Activated CD4-positive, alpha-beta T cell treated with anti-CD3 and anti-CD28 coated beads, Interleukin-2, amount 50 U/mL, for 4 hours (primary cell): Measurements from ENCODE around the gene SPIRE2.
"Not testable (repeated sequence)": the region's sequence is repeated elsewhere in the genome, so short reads cannot be mapped to it uniquely, and the experiment has no call there.

Source experiments
- DNase-seq, 2 experiments: peaks; one replicate each; pipeline ENCODE4 v3.0.0-alpha.2; 2020

The SPIRE2 gene

DNA sequence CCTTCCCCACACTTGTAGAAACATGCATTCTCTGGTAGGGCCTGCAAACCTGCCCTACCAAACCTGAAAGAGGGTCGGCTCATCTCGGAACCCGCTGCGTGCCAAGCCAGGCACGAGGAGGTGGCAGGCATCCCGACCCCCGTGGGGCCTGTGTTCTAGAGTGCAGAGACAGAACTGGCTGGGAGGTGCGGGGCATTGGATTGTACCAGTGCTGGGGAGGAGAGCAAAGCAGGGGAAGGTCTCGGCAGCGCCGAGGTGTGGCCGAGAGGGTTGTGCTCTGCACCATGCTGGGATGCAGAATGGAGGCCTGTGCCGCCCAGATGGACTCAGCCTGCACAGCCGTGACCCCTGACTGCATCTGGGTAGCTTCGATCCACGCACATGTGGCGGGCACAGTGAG lies 72.6 kb downstream of the SPIRE2 start:
- no peak for DNase-seq

DNA sequence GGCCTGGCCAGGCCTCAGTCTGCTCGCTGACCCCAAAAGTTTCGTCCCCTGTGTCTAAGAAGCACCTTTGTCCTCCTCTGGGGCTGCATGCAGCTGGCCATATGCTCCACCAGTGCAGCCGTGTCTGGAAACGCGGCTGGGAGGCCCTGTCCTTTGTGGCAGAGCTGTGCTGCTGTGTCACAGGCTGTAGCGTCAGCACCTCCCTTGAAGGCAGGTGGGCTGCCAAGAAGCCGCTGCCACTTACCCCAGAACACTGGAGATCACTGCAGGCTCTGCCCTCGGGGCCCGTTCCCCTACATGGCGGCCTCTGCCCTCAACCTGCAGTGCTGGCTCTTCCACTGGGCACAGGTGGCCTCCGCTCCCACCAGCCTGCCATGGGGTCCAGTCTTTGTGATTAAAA lies 74.7 kb downstream of the SPIRE2 start:
- no peak for DNase-seq

DNA sequence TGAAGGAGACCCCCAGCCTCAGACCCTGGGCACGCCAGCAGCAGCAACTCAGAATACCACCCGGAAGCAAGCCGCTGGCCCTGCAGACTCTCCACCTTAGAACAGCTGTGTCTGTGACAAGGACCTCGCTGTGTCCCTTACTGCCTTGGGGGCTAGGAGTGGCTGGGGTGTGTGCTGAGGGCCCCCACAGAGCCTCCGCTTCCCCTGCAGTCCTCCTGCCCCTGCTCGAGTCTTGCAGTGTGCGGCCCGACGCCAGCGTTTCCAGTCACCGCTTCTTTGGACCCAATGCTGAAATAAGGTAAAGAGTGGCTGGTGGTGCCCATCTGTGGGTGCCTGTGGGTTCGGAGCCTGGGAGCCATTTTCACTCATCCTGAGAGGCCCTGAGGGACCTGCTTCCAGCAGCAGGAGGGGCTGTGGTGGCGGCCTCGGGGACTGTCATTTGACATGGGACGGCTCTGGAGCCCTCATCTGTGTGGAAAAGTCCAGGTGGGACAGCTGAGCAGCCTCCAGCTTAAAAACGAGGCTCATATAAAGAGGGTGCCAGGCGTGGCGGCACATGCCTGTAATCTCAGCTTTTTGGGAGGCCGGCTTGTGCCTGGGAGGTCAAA lies 75.7 kb downstream of the SPIRE2 start:
- no peak for DNase-seq

DNA sequence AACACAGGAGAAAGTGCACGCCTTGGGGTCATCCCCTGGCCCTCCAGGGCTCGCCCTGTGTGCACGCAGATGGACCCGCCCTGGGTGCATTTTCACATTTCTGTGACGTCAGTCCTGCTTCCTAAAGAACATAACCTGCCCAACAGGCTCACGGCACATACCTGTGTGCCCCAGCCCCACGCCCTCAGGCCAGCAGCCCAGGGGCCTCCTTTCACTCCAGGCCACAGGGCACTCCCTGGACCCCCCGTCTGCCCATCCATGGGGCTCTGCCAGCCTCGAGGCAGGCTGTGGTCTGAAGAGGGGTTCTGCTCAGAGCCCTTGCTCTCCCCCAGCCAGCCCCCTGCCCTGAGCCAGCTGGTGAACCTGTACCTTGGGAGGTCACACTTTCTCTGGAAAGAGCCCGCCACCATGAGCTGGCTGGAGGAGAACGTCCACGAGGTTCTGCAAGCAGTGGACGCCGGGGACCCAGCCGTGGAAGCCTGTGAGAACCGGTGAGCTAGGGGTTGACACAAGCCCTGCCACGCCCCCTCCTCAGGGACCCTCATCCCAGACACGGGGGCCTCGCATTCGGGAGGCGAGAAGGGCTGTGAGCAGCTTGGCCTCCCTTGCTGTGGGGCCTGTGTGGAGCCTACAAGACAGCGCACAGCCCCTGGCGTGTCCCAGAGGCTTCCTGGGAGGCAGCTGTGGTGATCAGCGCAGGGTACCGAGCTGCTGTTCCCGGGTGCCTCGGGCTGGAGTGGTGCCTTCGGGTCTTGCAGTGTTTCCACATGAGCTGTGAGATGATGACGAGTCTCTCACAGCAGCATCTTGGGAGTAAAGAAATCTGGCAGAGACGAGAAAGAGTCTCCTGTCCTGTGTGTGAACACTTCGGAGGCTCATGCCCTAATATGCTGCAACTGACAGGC lies 76.6 kb downstream of the SPIRE2 start:
- DNase-seq: no peak

DNA sequence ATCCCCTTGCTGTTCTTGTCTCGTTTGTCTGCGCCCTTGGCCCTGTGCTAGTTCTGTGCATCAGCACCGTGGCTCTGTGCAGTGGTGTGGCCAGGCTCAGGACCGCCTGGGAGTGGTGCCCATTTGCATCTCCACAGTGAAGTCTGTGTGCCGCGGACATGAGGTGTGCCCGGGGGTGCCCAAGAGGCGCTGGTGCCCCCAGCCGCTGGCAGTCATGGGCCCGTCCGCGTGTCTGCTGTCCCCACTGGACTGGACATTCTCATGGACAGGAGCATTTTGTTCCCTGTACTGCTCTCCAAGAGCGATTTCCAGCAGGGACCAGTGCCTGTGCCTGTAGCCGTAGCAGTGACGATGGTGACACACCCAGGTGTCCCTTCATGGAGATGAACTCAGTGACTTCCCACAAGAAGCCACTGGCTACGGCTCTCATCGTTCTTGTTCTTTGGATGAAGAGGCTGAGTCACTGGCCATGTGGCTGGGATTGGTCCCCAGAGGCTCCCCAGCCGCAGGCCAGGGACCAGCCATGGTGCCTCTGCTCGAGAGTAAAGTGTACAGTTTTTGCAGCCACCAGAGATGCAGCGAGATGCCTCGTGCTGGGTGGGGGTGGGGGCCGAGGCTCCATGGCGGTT lies 77.3 kb downstream of the SPIRE2 start:
- DNase-seq: no peak

DNA sequence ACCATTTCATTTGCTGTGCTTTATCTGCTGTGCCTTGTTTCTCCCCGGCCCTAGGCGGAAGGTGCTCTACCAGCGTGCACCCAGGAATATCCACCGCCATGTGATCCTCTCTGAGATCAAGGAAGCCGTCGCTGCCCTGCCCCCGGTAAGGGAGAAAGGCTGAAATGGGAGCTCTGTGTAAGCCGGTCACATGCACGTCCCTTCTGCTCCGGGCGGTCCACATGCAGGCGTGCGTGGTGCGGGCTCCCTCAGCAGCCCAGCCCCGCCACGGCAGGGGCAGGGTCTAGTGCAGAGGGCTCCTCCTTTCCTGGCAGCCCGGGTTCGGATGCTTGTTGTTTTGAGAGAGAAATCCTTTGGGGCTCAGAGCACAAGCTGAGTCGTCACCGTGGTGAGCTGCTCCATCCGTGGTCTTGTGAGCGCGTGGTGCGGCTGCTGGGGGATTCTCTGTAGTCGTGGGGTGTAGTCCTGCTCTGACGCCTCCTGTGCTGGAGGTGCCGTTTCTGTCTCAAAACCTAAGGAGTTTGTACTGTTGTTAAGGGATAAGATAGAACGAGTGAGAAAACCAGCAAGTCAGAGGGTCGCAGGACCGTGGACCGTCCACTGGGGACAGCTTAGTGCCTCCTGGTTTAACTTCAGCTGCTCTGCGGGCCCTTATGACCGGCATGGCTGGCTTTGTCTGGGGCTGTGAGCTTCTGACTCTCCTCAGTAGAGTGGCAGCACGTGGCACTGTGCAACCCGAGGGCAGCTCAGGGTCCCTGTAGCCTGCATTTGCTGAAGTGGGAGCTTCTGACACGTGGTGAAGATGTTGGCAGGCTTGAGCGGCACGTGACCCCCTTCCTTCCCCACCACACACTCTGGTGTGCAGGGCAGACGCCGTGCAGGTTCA lies 78.1 kb downstream of the SPIRE2 start:
- DNase-seq: no peak

DNA sequence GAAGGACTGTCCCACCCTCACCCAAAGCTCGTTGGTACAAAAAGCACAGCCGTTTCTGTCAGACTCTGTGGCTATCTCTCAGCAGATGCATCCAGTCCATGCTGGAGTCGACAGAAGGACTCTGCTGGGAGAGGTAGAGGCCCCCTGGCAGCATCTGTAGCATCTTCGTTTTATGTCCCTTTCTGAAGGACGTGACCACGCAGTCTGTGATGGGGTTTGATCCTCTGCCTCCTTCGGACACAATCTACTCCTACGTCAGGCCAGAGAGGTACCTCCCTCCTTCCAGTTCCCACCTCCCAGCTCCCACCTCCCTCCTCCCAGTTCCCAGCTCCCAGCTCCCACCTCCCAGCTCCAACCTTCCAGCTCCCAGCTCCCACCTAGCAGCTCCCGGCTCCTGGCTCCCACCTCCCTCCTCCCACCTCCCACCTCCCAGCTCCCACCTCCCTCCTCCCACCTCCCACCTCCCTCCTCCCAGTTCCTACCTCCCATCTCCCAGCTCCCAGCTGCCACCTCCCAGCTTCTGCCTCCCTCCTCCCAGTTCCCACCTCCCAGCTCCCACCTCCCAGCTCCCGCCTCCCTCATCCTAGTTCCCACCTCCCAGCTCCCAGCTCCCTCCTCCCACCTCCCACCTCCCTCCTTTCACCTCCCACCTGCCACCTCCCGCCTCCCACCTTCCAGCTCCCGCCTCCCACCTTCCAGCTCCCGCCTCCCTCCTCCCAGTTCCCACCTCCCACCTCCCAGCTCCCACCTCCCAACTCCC lies 79.0 kb downstream of the SPIRE2 start:
- DNase-seq: no peak

DNA sequence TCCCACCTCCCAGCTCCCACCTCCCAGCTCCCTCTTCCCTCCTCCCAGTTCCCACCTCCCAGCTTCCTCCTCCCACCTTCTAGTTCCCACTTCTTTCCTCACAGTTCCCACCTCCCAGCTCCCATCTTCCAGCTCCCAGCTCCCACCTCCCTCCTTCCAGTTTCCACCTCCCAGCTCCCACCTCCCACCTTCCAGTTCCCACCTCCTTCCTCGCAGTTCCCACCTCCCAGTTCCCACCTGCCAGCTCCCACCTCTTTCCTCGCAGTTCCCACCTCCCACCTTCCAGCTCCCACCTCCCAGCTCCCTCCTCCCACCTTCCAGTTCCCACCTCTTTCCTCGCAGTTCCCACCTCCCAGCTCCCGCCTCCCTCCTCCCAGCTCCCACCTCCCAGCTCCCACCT lies 80.0 kb downstream of the SPIRE2 start:
- no peak for DNase-seq

DNA sequence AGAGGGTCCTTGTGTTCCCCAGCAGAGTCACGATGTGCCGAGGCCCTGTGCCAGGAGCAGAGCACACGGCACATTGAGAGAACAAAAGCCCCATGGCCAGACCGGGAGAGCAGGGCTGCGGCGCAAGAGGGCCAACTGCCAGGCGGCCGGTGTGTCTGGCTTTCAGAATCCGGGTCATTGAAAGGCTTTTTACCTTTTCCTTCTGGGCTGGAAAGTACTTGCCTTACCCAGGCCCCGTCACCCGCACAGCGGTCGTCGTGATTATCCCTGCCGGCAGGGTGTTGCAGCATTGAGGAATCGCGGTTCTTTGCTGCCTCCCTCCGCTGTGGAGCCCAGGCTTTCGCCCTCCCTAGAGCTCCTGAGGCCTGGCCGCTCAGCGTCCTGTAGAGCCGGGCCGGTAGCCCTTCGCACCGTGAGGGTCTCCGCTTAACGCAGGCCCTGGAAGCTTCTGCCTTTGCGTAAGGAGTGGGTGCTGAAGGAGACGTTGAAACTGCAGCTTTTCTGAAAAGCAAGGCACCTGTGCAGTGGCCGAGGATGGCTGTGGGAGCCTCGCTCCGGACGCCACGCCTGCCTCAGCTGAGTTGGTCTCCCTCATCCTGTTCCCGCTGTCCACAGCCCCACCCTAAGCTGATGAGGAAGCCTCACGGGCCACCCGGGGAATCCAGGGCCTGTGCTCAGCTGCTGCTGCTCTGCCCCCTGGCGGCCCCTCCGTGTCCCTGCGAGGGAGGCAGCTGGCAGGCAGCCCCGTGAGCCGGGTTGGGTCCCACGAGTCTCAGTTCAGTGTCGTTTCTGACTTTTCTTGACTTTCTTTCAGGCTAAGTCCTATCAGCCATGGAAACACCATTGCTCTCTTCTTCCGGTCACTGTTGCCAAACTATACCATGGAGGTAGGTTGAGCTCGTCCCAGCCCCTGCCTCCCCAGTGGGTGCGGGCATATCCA lies 81.8 kb downstream of the SPIRE2 start:
- peak; percentile 53 to 55 for DNase-seq

DNA sequence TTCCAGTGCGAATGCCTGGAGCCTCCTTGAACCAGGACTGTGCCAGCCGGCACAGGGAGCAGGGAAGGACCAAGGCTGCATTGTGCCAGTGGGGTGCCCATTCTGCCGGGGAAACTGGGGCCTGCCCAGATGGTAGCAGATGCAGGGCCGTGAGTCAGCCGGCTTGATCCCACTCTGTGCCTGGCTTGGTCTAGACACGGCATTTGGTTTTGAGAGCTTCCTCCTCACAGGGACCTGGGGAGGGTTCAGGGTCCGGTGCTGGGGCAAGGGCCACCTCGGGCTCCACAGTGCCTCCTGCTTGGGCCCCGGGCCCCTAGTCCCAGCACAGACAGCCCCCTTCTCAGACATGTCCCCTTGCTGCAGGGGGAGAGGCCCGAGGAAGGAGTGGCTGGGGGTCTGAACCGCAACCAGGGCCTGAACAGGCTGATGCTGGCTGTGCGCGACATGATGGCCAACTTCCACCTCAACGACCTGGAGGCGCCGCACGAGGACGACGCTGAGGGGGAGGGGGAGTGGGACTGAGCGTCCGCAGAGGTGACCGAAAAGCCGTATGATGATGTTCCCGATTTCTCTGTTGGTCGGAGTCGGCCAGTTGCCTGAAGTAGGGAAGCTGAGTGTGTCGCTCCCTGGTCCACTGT lies 82.6 kb downstream of the SPIRE2 start:
- no peak for DNase-seq

DNA sequence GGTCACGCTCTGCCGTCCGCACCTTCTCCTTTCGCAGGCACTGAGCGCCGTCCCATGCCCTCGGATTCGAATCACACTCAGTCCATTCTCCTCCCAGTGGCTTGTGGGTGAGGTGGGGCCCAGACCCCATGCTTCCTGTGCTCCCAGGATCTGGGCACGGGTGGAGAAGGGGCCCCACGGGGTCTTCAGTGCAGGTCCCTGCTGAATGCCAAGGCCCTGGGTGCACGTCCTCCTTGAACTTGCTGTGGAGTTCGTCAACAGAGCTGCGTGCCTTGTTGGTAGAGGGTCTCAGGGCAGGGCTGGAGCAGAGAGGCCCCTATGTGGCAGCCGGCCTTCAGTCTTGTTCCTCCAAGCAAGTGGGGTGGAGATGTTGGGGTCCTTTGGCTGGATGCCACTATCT lies 83.1 kb downstream of the SPIRE2 start:
- DNase-seq: no peak

DNA sequence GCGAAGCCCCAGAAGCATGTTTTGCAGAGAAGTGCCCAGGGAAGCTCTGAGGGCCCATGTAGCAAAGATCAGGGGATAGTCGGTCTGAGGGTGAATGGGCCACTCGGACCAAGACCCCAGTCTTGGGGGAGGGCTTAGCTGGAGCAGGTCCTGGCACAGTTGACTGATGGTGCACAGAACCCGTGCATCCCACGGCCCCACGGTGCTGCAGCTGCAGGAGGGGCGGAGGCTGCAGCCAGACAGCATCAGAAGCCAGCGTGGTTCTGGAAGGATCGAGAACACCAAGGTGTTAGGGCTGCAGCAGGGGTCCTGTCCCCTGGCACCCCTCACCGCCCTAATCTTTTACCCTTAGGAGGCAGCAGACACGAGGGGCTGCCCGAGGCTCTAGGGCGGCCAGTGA lies 83.9 kb downstream of the SPIRE2 start:
- no peak for DNase-seq

DNA sequence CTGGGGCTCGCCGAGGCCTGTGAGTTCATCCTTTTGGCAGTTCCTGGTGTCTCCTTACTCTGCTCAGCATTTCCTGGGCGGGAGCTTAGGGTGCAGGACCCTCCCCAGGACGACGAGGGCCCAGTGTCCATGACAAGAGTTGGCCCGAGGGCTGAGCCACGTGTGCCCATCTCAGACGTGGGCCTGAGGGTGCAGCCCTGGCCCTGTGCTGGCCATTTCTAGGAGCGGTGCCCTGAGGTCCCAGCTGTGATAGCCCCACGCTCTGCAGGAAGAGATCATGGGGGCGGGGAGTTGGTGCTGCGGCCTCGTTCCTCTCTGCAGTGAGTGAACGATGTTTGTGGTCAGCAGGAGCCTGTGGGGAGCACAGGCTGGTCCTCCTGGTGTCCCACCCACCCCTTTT lies 84.4 kb downstream of the SPIRE2 start:
- no peak for DNase-seq

DNA sequence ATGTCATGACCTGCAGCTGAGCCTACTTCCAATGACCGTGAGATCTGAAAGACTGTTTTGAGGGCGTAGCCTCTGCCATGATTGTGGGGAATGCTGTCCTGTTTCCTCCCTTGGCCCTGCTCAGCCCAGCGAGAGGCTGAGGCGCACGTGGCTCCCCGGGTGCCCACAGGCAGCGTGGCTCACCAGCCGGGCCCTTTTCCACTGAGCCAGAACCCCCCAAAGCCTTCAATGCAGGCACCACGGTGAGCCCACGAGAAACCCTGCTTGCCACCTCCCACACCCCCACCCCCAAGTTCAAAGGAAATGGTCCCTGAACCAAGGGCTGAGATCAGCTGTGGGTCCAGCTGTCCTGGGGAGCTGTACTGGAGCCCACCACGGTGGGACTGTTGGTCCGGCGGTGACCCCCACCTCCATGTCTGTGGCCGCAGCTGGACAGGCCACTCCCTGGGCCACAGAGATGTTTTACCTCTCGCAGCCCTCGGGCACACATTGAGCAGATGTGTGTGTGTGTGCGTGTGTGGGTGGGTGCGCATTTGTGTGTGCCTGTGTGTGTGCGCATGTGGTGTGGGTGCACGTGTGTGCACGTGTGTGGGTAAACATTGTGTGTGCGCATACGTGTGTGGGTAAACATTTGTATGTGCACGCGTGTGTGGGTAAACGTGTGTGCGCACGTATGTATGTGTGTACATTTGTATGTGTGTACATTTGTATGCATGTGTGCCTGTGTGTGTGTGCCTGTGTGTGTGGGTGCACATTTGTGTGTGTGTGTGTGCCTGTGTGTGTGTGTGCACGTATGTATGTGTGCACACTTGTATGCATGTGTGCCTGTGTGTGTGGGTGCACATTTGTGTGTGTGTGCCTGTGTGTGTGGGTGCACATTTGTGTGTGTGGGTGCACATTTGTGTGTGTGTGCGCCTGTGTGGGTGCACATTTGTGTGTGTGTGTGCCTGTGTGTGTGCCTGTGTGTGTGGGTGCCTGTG lies 85.4 kb downstream of the SPIRE2 start:
- DNase-seq: no peak

DNA sequence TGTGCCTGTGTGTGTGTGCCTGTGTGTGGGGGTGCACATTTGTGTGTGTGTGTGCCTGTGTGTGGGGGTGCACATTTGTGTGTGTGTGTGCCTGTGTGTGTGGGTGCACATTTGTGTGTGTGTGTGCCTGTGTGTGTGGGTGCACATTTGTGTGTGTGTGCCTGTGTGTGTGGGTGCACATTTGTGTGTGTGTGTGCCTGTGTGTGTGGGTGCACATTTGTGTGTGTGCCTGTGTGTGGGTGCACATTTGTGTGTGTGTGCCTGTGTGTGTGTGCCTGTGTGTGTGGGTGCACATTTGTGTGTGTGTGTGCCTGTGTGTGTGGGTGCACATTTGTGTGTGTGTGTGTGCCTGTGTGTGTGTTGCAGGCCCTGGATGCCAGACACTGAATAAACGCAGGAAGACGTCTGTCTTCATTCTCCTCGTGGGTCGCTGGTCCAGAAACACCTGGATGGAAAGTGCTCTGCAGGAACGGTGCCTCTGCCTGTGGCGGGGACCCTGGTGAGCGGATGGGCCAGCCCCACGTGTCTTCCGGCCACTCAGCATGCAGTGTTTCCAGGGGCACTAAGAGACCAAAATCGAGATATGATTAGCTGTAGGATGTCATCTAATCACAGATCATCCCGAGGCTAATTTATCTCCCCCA lies 86.5 kb downstream of the SPIRE2 start:
- not testable (repeated sequence) for DNase-seq

DNA sequence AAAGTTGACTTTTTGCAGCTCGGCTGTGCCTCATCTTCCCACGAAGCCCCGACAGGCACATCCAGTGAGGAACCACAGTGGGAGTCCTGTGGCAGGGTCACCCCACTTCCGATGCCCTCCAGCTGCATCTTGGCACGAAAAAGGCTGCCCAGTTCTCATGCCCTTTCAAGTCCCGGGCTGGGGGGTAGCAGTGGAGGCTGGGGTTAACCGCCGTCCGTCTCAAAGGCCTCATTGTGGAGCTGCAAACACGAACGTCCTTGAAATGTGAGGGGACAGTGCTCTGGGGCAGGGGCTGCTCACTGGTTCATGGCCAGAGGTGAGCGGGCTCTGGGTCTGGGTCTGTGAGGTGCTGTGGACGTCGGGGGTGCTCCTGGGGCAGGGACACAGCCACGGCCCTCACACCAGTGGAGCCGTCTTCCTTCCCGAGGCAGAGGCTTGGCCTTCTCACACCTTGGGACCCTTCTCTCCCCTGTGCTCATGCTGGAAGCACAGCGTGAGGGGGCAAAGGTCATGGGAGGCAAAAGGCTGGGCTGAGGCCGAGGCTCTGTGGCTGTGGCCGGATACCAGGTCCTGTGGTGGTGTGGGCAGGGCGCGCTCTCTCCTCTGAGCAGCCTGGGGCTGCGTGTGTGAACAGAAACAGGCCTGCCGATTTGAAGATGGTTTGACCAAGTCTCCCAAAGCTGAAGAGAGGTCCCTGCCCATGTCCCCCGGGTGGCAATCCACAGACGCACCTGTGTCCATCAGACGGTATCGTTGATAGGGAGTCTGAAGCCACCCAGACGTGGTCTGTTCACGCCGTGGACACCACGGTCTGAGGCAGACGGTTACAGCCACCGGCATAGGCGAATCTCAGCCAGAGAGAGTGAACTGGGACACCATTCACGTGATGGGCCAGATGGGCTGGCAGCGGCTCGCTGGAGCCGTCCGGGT lies 87.3 kb downstream of the SPIRE2 start:
- DNase-seq: no peak

DNA sequence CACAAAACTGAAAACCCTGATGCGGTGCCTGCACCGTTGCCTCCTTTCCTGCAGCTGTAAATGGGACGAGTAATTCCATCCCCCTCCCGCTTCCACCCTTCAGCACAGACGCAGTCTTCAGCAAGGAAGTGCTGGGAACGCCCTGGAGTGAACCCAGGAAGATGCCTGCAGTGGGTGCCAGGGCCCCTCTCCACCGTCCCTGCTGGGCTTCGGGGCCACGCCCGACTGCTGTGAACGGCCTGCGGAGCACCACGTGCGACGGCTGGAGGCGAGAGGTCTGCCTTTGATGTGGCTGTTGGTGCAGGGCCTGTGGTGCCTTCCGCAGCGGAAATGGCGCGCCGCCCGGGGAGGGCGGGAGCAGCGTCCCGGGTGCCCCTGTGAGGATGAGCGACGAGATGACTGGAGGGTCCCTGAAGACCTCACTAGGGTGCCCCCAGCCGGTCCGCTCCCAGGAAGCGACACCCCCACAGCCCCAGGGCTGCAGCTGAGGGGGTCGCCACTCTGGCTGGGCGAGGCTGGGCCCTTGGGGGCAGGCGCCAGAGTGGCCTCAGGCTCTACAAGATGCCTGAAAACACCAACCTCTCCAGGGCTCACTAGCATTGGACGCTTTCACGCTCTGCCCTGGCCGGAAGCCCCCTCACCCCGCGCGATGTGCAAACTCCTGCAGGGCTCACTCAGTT lies 89.6 kb downstream of the SPIRE2 start:
- peak; percentile 37 to 42 for DNase-seq
